Lung (tissue), 12 donors: ENCODE data around the gene RNASE12. TPM values are rescaled to one million over a fixed set of nuclear protein-coding genes. Genes with fewer than 3 reads are reported as not detected.
"Not testable (repeated sequence)": the region's sequence is repeated elsewhere in the genome, so short reads cannot be mapped to it uniquely, and the experiment has no call there.

ENCODE experiments used
- ATAC-seq: fragments of 200-7000 bp; cut with Tn5 transposase; one replicate; pipeline ENCODE4 v1.9.1; 2020; ENCODE audit warnings: moderate number of reproducible peaks; ENCODE audit not compliant: insufficient read depth, low FRiP score
- DNase-seq, 3 donors: peaks; one replicate each; pipeline ENCODE4 v3.0.0-alpha.2; 2013 to 2017
- H3K27ac ChIP-seq, 2 donors: one replicate each; pipeline ENCODE4 v1.5.1; 2013; ENCODE audit warnings: mild to moderate bottlenecking in 2 of 2, moderate library complexity in 2 of 2, control low read depth in 1 of 2, inconsistent platforms in 1 of 2, low read depth in 1 of 2, low read length in 1 of 2
- H3K27me3 ChIP-seq, 3 donors: one replicate each; pipeline ENCODE4 v1.5.1; 2013; ENCODE audit warnings: low read length in 2 of 3; ENCODE audit not compliant: control insufficient read depth in 3 of 3, insufficient read depth in 3 of 3
- H3K36me3 ChIP-seq, 4 donors: one replicate each; pipeline ENCODE4 v1.5.1; 2013; ENCODE audit warnings: low read length in 4 of 4, mild to moderate bottlenecking in 1 of 4, moderate library complexity in 1 of 4; ENCODE audit not compliant: control insufficient read depth in 4 of 4, insufficient read depth in 4 of 4
- H3K4me1 ChIP-seq, 5 donors: one replicate each; pipeline ENCODE4 v1.5.1; 2013; ENCODE audit warnings: low read length in 5 of 5, mild to moderate bottlenecking in 2 of 5, moderate library complexity in 1 of 5; ENCODE audit not compliant: control insufficient read depth in 5 of 5, insufficient read depth in 5 of 5
- H3K4me3 ChIP-seq: one replicate; pipeline ENCODE4 v1.5.1; 2013; ENCODE audit warnings: mild to moderate bottlenecking, control low read depth, moderate library complexity
- H3K9ac ChIP-seq, 2 donors: one replicate each; pipeline ENCODE4 v1.5.1; 2013; ENCODE audit warnings: low read length in 2 of 2, control low read depth in 1 of 2; ENCODE audit not compliant: insufficient read depth in 1 of 2
- H3K9me3 ChIP-seq, 4 donors: one replicate each; pipeline ENCODE4 v1.5.1; 2013; ENCODE audit warnings: low read length in 3 of 4, mild to moderate bottlenecking in 1 of 4, moderate library complexity in 1 of 4; ENCODE audit not compliant: control insufficient read depth in 4 of 4, insufficient read depth in 3 of 4
- CTCF ChIP-seq: IDR thresholded peaks from 2 replicates; pipeline ENCODE4 v1.5.1; 2012; ENCODE audit warnings: mild to moderate bottlenecking; ENCODE audit errors: control extremely low read depth, extremely low read depth
- WGBS, 2 donors: extraction: QIAGEN DNeasy Blood & Tissue Kit; methylation state at CpG; one replicate each; pipeline ENCODE4 v1.1.7; 2013; 5-methylcytosine and 5-hydroxymethylcytosine counted together
- polyA plus RNA-seq, 2 donors: library from polyadenylated mRNA; stranded (reverse); fragments of 200-250 nt; gene quantifications; one replicate each; pipeline ENCODE4 v1.2.1, GENCODE V29; 2013
- total RNA-seq, 2 donors: library from RNA; depleted of rRNA in 1 of 2; stranded (reverse); fragments of >200 nt in 1 of 2; gene quantifications; one replicate each; pipeline ENCODE4 v1.2.1, GENCODE V29; 2014 to 2021
- donor health status: control.
- donor health status: control.
- donor health status: Bipolar disorder and iron deficiency.
- donor health status: healthy.
- donor health status: DM: yes; HTN: yes; CAD: no.

RNASE12 gene
- total and polyA plus RNA-seq, 4 donors, result not detected

GRCh38 chr14:20569066-20569465, 22.1 kb downstream of the RNASE12 start:
- Histone ChIP-seq H3K4me3 (no peak overlapping the region), H3K36me3 (no peaks in the 10 kb centered on the region), H3K27ac (no peak overlapping the region), H3K4me1 (no peaks in the 10 kb centered on the region), H3K27me3 (no peaks in the 10 kb centered on the region), H3K9me3 (peaks cover 0 to 12% (median 7%) of the 10 kb centered on the region in 4 donors), H3K9ac (no peak overlapping the region)
- TF ChIP-seq CTCF, result no peak
- no peak for ATAC-seq
- DNase-seq, result no peak

- WGBS, 2 donors, result 85 to 96% methylated on average over 3 of the region's 3 CpGs
- Histone ChIP-seq H3K9me3 (peaks cover 0 to 12% (median 7%) of the 10 kb centered on the region in 4 donors), H3K4me3 (no peak overlapping the region), H3K36me3 (no peaks in the 10 kb centered on the region), H3K4me1 (no peaks in the 10 kb centered on the region), H3K27ac (no peak overlapping the region), H3K27me3 (no peaks in the 10 kb centered on the region), H3K9ac (no peak overlapping the region)
- ATAC-seq (no peak), DNase-seq (no peak)
- TF ChIP-seq CTCF, result no peak
Measured at GRCh38 chr14:20568393-20568792, 22.8 kb downstream of the RNASE12 start.

- H3K9ac ChIP-seq, H3K36me3 ChIP-seq, H3K4me3 ChIP-seq, ATAC-seq, H3K4me1 ChIP-seq, H3K27me3 ChIP-seq, H3K27ac ChIP-seq, DNase-seq: not testable (repeated sequence)
- WGBS, 2 donors, result 80 to 89% methylated on average over 1 of the region's 1 CpG
- H3K9me3 ChIP-seq, result peaks cover 0 to 12% (median 7%) of the 10 kb centered on the region in 4 donors
Measured at GRCh38 chr14:20567199-20567598, 24.0 kb downstream of the RNASE12 start.

- Histone ChIP-seq H3K9me3 (peaks cover 0 to 10% (median 7%) of the 10 kb centered on the region in 4 donors), H3K27me3 (no peaks in the 10 kb centered on the region), H3K9ac (no peak overlapping the region), H3K36me3 (no peaks in the 10 kb centered on the region), H3K27ac (no peak overlapping the region), H3K4me1 (no peaks in the 10 kb centered on the region), H3K4me3 (no peak overlapping the region)
- no peak for TF ChIP-seq CTCF
- ATAC-seq (no peak), DNase-seq (no peak)
- WGBS, 2 donors, result 92 to 98% methylated on average over 2 of the region's 2 CpGs
Measured at GRCh38 chr14:20564501-20564997, 26.6 kb downstream of the RNASE12 start.
